ENCODE results near the gene TAX1BP3. TPM values are rescaled to one million over a fixed set of nuclear protein-coding genes. Genes with fewer than 3 reads are reported as not detected.

Gene TAX1BP3
- total and polyA plus RNA-seq, 4 donors, result 11.9 to 27.7 (median 20.0) TPM

DNA sequence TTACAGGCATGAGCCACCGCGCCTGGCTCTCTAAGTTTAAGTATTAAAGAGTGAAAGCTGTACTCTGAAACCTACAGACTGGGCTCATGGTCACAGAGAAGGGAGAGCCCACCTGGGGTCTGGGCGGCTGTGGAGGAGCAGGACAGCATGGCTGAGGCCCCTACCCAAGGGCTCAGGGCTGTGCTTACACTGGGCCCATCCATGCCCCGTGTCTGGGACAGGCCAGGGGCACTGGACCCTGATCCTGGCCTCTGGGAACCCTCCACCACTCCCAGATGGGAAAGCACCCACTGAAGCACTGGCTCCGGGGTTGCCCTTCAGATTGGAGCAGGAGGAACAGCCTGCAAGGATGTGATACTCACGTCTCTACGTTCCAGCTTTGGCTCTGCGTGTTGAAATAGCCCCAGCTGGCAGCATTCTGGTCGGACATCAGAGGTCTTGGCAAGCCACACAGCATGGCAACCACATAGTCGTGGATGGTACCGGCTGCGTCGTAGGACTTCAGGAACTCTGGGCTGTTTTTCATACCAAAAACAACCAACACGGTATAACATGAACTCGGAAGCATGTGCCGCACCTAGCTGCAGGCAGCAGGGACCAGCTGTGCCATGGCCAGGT, 45.3 kb downstream of the TAX1BP3 start:
- Histone ChIP-seq H3K9me3 (ENCODE audit: control insufficient read depth in 4 of 4, low read length in 3 of 4) (no peaks in the 10 kb centered on the region), H3K27ac (ENCODE audit: low read depth in 1 of 2, low read length in 2 of 2) (no peak overlapping the region), H3K9ac (ENCODE audit: low read depth in 1 of 2, low read length in 2 of 2) (no peak overlapping the region), H3K4me1 (ENCODE audit: control insufficient read depth in 4 of 4, insufficient read depth in 4 of 4, low read length in 3 of 4) (no peaks in the 10 kb centered on the region), H3K4me3 (ENCODE audit: low read depth in 1 of 3, low read length in 3 of 3) (no peak overlapping the region), H3K27me3 (ENCODE audit: control insufficient read depth in 4 of 4, insufficient read depth in 4 of 4, low read length in 3 of 4) (no peaks in the 10 kb centered on the region), H3K36me3 (ENCODE audit: control insufficient read depth in 4 of 4, insufficient read depth in 3 of 4, low read depth in 1 of 4, low read length in 3 of 4) (peaks cover 17 to 67% (median 56%) of the 10 kb centered on the region in 4 donors)
- TF ChIP-seq RXRA (IDR thresholded peaks at IDR 0.05) (no peak), FOXA1 (IDR thresholded peaks at IDR 0.05) (no peak), TAF1 (conservative IDR thresholded peaks at IDR 0.05) (no peak), FOXA2 (IDR thresholded peaks at IDR 0.05) (no peak), GABPA (IDR thresholded peaks at IDR 0.05 in 1 of 2, conservative IDR thresholded peaks at IDR 0.05 in 1 of 2) (no peak), REST (IDR thresholded peaks at IDR 0.05) (no peak), MAX (IDR thresholded peaks at IDR 0.05) (no peak), HNF4G (IDR thresholded peaks at IDR 0.05) (no peak), HNF4A (conservative IDR thresholded peaks at IDR 0.05) (no peak), EGR1 (IDR thresholded peaks at IDR 0.05; ENCODE audit: low read depth in 2 of 2) (no peak), RAD21 (IDR thresholded peaks at IDR 0.05) (no peak), NR2F2 (IDR thresholded peaks at IDR 0.05) (no peak), SP1 (IDR thresholded peaks at IDR 0.05) (no peak), JUND (IDR thresholded peaks at IDR 0.05) (no peak), YY1 (IDR thresholded peaks at IDR 0.05) (no peak)
- TF ChIP-seq, protein P1, sequence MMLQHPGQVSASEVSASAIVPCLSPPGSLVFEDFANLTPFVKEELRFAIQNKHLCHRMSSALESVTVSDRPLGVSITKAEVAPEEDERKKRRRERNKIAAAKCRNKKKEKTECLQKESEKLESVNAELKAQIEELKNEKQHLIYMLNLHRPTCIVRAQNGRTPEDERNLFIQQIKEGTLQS (IDR thresholded peaks at IDR 0.05), result no peak
- TF ChIP-seq, protein P2, sequence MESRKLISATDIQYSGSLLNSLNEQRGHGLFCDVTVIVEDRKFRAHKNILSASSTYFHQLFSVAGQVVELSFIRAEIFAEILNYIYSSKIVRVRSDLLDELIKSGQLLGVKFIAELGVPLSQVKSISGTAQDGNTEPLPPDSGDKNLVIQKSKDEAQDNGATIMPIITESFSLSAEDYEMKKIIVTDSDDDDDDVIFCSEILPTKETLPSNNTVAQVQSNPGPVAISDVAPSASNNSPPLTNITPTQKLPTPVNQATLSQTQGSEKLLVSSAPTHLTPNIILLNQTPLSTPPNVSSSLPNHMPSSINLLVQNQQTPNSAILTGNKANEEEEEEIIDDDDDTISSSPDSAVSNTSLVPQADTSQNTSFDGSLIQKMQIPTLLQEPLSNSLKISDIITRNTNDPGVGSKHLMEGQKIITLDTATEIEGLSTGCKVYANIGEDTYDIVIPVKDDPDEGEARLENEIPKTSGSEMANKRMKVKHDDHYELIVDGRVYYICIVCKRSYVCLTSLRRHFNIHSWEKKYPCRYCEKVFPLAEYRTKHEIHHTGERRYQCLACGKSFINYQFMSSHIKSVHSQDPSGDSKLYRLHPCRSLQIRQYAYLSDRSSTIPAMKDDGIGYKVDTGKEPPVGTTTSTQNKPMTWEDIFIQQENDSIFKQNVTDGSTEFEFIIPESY (IDR thresholded peaks at IDR 0.05), result no peak
- TF ChIP-seq, protein P3, sequence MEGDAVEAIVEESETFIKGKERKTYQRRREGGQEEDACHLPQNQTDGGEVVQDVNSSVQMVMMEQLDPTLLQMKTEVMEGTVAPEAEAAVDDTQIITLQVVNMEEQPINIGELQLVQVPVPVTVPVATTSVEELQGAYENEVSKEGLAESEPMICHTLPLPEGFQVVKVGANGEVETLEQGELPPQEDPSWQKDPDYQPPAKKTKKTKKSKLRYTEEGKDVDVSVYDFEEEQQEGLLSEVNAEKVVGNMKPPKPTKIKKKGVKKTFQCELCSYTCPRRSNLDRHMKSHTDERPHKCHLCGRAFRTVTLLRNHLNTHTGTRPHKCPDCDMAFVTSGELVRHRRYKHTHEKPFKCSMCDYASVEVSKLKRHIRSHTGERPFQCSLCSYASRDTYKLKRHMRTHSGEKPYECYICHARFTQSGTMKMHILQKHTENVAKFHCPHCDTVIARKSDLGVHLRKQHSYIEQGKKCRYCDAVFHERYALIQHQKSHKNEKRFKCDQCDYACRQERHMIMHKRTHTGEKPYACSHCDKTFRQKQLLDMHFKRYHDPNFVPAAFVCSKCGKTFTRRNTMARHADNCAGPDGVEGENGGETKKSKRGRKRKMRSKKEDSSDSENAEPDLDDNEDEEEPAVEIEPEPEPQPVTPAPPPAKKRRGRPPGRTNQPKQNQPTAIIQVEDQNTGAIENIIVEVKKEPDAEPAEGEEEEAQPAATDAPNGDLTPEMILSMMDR (IDR thresholded peaks at IDR 0.05; ENCODE audit: low read depth, low read length, missing input control), result no peak
- no peak for DNase-seq (ENCODE audit: low spot score)
- WGBS, result 87% methylated on average over 16 of the region's 16 CpGs

All from liver (tissue), 9 donors.